Epithelial cell of proximal tubule (primary cell): ENCODE measurements around the gene IGDCC3. TPM values are rescaled to one million over a fixed set of nuclear protein-coding genes. Genes with fewer than 3 reads are reported as not detected.

Experiments
- DNase-seq: peaks from one replicate; pipeline ENCODE4 v3.0.0-alpha.2; 2011; ENCODE audit warnings: low read depth
- H3K4me3 ChIP-seq: 2 replicates; pipeline ENCODE4 v1.5.1; 2011; ENCODE audit warnings: low read depth, mild to moderate bottlenecking, low read length
- CTCF ChIP-seq: conservative IDR thresholded peaks from 2 replicates; pipeline ENCODE4 v1.5.1; 2012; ENCODE audit warnings: low read depth, mild to moderate bottlenecking, low read length
- total RNA-seq: library from RNA; depleted of rRNA; stranded (reverse); fragments of >200 nt; gene quantifications from 2 replicates; pipeline ENCODE4 v1.2.3, GENCODE V29; 2015

The IGDCC3 gene
- total RNA-seq, 1 donor from 2014 or later = not detected

- peak; percentile 90 for TF ChIP-seq CTCF
Observed at GRCh38 chr15:65304381-65305149, 73.2 kb downstream of the IGDCC3 start, which contains the start of gene RNU5B-1. Gene RNU5B-1, plus strand, starts transcription at chr15:65304677.

GRCh38 chr15:65303687-65304380, 74.0 kb downstream of the IGDCC3 start:
- no peak for TF ChIP-seq CTCF
- peak overlapping the region; percentile 60 for H3K4me3 ChIP-seq
- DNase-seq = no peak

More at GRCh38 chr15:65304381-65305149, 73.2 kb downstream of the IGDCC3 start, which contains the start of gene RNU5B-1:
- peak; percentile 98 for DNase-seq
- peak within 1 kb of the TSS; percentile 60 for H3K4me3 ChIP-seq

GRCh38 chr15:65302061-65302460, 75.7 kb downstream of the IGDCC3 start:
- no peak for TF ChIP-seq CTCF
- no peak for DNase-seq

GRCh38 chr15:65300924-65301441, 76.8 kb downstream of the IGDCC3 start:
- H3K4me3 ChIP-seq = no peak overlapping the region
- DNase-seq = no peak
- no peak for TF ChIP-seq CTCF

More at GRCh38 chr15:65302061-65302460, 75.7 kb downstream of the IGDCC3 start:
- H3K4me3 ChIP-seq = no peak overlapping the region

GRCh38 chr15:65298731-65299130, 79.1 kb downstream of the IGDCC3 start:
- DNase-seq = no peak
- H3K4me3 ChIP-seq = no peak overlapping the region
- TF ChIP-seq CTCF = no peak

GRCh38 chr15:65292938-65293518, 84.8 kb downstream of the IGDCC3 start:
- no peak overlapping the region for H3K4me3 ChIP-seq
- no peak for TF ChIP-seq CTCF
- DNase-seq = no peak
